HG02610 (cell line): ENCODE measurements around the gene DCX.
"Not testable (repeated sequence)": the region's sequence is repeated elsewhere in the genome, so short reads cannot be mapped to it uniquely, and the experiment has no call there.

Source experiments
- ATAC-seq: cut with Tn5 transposase; IDR thresholded peaks from one replicate; pipeline ENCODE4 v1.9.1; 2021; ENCODE audit warnings: mild to moderate bottlenecking, moderate library complexity; ENCODE audit not compliant: unreplicated experiment

The DCX gene

DNA sequence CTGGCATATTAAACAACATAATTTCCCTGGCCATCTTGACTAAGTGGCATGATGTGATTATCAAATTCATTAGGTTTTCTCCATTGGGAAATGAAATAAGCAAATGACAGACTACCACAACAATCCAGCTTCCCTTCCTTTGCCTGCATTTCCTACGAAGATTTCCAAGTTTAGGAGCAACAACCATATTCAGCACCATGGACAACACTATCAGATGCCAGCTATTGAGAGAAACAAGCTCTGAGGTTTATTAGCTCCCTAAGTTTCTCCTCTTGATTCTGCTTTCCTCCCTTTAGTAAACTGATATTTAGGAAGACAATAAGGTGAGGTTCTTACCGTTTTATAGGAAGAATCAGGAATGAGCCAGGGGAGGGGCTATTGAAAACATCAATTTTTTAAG, 36.2 kb downstream of the DCX start:
- no peak for ATAC-seq

DNA sequence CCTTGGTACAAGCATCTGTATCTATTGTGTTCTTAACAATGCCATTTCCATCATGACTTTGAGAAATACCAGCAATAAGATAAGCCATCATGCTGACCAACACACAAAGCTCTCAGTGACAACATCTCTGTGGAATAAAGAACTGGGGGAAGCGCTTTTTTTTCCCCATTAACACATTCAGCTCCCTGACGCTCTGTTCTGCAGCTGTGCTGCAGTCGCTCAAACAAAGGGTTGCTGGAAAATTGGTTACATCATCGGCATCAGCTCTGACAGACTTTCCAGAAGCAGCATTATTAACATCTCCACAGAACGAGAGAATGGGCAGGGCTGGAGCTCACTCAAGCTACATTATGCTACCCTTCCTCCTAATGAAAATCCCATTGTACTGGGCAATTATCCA, 39.9 kb downstream of the DCX start:
- no peak for ATAC-seq

DNA sequence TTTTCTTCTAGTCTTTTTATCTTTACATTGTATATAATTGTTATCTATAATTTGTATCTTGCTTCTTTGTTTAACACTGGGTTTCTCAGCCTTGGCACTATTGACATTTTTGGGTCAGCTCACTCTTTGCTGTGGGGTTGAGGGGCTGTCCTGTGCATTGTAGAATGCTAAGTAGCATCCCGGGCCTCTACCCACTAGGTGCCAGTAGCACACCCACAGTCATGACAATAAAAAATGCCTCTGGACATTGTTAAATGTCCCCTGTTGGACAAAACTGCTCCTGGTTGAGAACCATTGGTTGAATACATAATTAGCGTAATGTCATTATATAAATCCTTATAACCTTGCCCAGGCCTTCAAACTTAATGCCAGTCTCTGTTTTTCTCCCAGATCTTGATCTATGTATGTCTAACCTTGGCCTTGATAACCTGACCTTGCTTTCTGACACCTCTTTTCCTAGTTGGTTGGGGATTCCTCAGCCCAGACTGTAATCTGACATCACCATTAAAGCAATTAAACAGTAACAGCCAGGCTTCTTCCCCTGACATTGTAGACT, 46.1 kb downstream of the DCX start:
- ATAC-seq = no peak

DNA sequence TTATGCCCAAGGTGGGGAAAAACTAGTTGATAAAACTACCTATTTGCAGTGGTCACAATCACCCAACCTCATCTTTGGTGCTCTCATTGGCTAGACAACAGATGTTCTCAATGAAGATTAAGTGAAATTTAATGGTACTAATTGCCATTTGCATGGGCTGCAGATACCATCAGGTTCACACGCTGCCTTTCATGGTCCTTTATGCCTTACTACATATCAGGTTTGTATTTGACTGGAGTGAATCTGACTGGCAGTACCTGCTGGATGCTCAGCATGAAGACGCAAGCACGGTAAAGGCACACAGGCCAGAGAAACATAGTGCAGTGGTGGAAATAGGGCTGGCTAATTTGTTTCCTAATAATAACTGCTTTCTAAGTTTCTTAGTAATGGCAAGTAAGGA, 48.3 kb downstream of the DCX start:
- ATAC-seq = no peak

DNA sequence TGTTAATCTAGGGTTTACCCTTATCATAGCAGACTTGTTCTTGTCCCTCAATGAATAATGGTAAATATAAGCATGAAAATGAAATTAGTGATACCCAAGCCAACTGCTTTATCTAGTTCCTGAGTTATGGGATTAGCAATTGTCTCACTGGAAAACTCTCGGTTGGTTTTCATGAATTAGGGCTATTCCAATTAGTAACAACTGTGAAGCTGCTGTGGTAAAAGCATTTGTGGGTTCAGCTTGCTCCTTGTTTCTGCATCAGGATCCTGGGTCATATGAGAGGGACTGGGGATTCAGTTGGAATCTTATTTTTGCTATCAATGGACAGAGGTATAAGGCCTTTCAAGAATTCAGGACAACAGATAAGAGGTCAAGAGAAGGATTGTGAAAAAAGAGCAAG, 50.2 kb downstream of the DCX start:
- ATAC-seq = no peak

DNA sequence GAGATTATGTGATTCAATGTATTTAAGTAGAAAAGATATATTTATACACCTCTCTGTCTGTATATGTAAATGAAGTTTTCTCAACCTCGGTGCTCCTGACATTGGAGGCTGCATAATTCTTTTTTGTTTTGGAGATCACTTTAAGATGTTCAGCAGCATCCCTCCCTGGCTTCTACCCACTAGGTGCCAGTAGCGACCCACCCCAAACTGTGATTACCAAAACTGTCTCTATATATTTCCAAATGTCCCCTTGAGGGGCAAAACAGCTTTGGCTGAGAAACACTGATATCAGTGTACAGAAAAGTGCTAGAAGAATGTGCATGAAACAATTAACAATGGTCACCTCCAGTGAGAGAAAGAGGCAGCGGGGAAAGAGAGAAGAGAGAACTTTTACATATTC, 51.2 kb downstream of the DCX start:
- ATAC-seq = no peak

DNA sequence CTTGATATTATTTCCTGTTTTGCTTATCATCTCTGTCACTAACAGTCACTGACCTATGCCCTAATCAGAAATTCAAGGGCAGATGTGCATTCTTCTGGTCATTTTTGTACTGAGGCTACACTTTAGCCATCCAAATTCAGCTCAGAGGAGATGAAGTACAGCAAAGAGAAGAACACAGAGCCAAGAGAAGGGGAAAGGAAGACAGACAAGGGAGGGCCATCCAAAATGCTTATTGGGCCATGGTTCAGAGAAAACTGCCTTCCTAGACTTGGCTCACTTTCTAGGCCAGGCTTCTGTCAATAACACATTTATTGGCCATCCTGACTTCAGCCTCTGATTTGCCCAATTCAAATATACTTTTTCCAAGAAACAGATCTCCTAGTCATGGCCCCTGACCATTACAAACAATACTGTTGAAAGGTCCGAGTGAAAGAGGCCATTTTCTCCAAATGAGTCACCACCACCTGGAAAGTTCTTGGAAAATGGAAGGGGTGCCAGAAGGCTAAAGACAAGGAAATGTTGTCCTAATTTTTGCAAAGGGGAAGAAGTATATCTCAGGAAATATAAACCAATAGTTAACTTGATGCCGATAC, 56.4 kb downstream of the DCX start:
- ATAC-seq = no peak

DNA sequence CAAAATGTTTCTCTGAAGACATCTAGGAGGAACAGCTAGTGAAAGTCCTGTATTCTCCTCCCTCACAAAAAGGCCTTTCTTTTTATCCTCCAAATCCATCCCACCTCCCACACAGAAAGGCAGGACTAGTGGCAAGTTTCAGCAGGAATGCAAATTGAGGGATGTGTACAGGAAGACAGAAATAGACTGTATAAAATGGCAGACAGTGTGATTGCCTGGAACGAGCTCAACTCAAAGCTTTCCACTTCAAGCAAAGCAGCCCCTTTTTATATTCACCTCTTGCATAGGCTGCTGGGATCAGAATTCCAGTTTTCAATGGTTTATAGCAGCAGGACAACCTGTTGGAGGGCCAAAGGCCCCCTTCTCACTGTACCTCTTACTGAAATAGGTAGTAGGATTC, 57.5 kb downstream of the DCX start:
- ATAC-seq = no peak

DNA sequence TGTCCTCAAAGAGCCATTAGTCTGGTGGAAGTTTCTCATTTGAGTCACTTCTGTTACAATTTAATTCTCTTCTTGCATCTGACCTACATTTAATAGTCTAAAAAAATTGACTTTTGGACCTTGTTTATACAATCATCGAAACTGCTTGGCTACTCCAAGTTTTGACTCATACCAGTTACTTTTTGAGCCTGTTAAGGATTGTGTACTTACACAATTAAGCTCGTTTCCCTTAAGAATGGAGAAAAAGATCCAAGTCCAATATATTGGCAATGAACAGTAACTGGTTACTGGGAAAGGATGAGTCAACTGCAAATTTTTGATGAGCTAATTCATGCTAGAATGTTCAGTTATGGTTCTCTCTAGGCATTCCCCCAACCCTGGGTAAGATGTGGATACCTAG, 58.2 kb downstream of the DCX start:
- no peak for ATAC-seq

DNA sequence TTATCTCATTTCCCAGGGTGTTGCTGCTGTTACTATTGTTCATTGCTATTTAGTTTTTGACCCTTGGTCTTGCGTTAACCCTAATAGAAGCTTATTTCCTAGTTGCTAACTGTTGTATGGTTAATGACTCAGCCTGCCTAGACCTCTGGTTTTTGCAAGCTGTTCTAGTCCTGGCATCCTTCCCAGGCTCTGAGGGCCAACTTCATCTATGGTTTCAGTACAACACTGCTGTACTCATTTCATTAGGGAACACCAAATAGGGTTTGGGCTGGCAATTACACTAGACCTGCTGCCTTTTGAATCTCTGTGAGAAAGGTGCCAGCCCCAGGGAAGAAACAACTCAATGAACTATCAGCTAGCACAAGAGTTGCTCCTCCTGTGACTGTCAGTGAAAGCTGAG, 59.6 kb downstream of the DCX start:
- no peak for ATAC-seq

DNA sequence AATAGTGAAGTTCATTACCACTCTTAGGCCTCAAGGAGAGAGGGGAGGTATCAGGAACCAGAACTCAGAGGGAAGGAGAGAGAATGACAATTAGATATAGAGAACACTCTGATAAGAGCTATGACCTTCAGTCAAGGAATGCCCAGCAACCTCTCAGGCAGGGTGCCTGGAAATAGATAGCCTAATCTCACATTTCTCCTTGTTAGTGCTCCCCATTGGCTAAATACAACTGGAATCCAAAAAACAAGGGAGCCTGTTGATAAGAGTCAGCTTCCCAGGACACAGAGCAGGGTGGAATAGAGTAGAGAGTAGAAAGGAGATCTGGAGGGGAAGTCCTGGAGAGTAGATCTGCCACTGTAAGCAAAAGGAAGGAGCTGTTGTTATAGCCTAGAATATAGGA, 62.1 kb downstream of the DCX start:
- ATAC-seq = no peak

DNA sequence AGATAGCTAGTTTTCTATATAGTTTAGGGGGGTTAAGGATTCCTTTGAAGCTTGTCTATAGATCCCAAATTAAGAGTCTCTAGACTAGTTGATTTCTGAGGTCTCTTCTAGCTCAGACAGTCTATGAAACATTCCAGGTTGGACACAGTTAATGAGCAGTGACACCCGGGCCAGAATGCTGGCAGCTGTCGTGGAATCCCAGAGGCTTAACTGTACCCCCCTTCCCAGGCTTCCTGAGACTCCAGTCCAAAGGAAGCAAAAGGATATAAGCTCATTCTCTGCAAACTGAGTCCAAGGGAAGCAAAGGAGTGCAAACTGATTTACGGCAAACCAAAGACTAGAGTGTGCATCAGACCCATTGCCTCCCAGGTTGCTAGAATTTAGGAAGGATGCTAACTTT, 62.9 kb downstream of the DCX start:
- no peak for ATAC-seq

DNA sequence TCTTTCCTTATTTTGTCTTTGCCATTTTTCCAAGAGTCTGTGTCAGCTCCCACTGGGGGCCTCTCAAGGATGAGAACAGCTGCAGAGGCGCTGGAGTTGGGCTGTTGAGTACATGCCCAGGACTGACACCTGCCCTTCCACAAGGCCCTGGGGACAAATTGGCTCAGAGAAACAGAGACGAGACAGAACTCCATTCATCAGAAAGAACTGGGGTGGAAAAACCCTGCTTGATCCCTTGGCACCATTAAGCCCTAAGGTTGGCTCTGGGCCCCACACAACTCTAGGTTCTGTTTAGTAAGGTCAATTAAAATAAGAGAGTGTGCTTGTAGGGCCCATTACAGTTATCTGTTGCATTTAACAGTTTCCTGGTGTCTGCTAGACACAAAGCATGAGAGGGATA, 63.6 kb downstream of the DCX start:
- no peak for ATAC-seq

DNA sequence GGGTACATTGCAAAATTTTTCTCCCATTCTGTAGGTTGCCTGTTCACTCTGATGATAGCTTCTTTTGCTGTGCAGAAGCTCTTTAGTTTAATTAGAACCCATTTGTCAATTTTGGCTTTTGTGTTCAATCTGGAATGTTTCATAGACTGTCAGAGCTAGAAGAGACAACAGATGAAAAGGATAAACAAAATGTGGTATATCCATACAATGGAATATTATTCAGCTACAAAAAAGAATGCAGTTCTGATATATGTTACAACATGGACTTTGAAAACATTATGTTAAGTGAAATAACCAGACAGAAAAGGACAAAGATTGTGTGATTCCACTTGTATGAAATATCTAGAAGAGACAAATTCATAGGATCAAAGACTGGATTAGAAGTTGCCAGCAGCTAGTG, 65.8 kb downstream of the DCX start:
- ATAC-seq = not testable (repeated sequence)

DNA sequence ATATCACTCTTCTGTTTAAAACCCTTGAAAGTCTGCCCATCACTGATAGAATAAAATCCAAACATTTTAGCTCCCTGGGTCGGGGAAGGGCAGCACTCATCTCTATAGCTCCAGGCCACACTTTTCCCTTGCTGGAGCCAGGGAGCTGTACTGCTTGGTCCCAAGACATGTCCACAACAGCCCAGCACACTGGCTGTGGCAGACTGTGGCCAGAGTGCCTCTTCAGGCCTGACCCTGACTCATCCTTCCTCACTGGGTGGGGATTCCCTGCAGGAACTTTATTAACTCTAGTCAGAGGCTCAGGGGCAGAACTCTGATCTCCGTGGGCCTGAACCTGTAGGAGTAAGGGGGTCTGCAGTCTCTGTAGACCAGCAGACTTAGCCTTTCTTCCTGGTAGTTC, 71.9 kb downstream of the DCX start:
- ATAC-seq = no peak

DNA sequence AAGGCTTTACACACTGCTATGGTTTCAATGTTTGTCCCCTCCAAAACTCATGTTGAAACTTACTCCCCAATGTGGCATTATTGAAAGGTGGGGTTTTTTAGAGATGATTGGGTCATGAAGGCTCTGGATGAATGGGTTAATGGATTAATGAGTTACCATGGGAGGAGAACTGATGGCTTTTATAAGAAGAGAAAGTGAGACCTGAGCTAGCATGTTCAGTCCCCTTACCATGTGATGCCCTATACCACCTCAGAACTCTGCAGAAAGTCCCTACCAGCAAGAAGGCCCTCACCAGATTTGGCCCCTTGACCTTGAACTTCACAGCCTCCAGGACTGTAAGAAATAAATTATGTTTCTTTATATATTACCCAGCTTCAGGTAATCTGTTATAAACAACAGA, 72.8 kb downstream of the DCX start:
- ATAC-seq = no peak

DNA sequence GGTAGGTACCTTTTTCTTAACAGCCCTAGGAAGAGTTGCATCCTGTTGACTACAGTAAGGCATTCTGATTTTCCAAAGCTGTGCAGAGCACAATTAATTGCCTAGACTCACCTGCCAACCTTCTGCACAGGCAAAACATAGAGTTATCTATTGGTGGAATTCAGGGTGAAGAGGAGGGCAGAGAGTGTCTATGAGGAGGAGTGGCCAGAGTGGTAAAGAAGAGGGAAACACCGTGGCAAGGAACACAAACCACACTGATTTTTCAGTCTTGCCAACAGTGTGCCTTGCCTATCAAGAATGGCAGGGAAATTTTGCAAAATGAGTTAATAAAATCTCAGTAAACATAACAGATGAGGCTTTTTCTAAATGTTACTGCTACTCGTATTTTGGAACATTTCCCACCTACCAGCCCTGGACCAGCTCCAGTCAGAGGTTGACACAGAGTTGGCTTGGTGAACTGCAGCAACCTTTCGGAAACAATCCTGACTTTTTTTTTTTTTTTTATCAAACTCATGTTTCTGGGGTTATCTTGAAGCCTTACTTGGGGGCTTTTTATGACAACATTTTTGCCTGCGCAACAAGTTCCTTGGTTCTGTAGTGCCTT, 73.8 kb downstream of the DCX start:
- no peak for ATAC-seq

DNA sequence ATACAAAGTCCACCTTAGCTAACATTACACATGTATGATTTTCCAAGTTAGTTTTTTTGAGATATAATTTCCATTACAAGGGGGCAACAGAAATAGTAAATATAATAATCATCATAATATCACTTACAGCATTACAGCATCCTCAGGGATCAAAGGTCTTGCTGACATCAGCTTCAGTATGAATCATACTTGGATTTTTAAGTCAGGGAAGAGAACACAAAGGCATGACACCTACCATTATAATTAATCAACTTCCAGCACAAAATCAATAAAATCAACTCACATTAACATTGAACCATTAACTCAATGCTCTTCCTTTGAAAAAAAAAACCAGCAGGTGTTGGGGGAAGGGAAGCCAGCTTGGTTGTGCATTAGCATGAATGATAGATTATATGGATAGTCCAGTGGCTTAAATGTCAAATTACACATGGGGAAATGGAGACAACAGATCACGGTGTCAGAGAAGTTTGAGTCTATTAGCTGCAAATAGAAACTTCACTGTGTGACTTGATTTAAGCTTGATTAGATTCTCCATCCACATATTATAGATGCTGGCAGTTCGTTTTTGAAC, 74.8 kb downstream of the DCX start:
- ATAC-seq = no peak

DNA sequence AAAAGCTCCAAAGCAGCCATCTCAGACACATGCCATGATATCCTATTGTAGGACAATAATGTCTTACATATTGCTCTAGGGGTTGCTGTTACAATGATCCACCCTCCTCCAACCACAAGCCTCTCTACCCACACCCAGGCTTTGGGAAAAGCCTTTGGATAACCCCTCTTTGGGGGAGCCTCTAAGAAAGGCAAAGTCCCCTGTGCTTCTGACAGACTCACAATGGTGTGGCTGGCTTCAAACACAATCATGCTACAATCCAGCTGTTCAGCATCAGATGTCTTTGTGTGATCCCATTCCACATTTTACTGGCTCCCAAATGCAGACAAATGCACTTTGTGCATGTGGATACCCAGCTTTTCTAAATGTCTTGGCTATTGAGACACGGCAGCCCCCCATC, 75.9 kb downstream of the DCX start:
- ATAC-seq = no peak

DNA sequence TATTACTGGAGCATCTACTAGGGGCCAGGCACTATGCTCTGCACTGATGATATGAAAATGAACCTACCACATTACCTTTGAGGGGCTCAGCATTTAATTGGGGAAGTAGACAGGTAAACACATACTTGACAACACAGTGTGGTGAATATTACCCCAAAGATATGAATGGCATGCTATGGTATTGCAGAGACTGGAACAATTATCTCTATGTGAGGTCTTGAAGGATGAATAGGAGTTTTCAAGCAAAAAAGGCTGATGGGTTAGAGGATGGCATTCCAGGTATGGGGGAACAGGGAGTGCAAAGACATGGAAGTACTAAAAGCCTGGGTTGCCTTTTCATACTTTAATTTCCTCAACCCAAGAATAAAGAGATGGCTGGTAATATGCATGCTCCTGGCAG, 82.6 kb downstream of the DCX start:
- no peak for ATAC-seq

DNA sequence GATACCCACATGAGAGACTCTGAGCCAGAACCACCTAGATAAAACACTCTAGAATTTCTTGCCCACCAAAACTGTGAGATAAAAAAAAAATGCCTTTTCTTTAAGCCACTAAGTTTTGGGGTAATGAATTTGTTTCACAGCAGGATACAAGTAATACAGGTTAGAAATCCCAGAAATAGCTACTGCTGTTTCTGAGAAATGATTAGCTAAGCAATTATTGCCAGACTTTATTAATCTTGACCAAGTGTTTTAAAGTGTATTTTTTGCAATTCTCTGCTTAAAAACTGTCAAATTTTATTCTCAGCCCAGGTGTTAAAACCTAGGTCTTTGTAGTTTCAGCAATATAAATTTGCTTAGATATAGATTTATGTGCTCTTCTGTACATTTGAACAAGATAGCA, 83.1 kb downstream of the DCX start:
- no peak for ATAC-seq

DNA sequence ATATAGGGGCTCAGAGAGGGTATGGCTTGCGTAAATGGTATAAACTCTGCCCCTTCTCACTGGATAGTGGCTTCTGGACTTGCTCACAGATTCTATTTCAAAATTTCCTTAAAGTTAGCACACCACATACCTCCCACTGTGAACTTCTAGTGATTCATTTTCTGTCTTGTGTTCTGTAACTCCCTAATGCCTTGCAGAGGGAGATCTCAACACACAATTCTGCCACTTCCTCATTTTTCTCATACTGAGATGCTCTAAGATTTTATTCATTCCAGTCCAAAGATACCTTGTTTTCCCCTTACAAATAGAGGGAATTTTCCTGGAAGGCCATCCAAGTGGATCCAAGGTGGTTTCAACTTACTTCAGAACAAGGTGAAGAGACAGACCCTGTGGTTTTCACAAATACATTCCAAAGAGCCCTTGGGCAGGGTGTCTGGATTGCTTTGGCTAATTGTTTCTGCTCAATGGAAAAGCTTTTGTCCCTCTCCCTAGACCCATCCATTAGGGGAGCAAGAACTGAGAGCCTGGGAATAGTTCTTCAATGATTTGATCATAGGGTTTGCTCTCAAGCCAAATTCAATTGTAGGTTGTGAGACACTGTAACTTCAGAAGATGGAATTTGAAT, 89.6 kb downstream of the DCX start:
- ATAC-seq = no peak
